ENCODE data around the gene C3orf62.
A peak's percentile ranks its signal among the peaks of the same experiment; 100 is the strongest.

Gene C3orf62

GRCh38 chr3:49295489-49296058 lies 18.5 kb upstream of the C3orf62 start:
- peak; percentile 37 for DNase-seq (ENCODE audit: extremely low spot score)
- CTCF ChIA-PET, result no interaction called here
- peak; percentile 96 for TF ChIP-seq FOXM1 (IDR thresholded peaks at IDR 0.05; ENCODE audit: borderline replicate concordance)
- TF ChIP-seq LEF1 (IDR thresholded peaks at IDR 0.05; ENCODE audit: borderline replicate concordance), result no peak
- POLR2A ChIA-PET, result no interaction called here

- CTCF ChIA-PET, result no interaction called here
- POLR2A ChIA-PET, result no interaction called here
- DNase-seq (ENCODE audit: extremely low spot score), result no peak
- TF ChIP-seq FOXK2 (IDR thresholded peaks at IDR 0.05) (no peak), FOXM1 (IDR thresholded peaks at IDR 0.05; ENCODE audit: borderline replicate concordance) (no peak)
Measured at GRCh38 chr3:49294343-49294742, 17.3 kb upstream of the C3orf62 start.

GRCh38 chr3:49283997-49284396 lies 7.0 kb upstream of the C3orf62 start:
- TF ChIP-seq ZNF384 (IDR thresholded peaks at IDR 0.05), result no peak
- TF ChIP-seq FOXM1 (IDR thresholded peaks at IDR 0.05; ENCODE audit: borderline replicate concordance), result no peak
- no peak for TF ChIP-seq L3MBTL2 (conservative IDR thresholded peaks at IDR 0.05)
- TF ChIP-seq CTBP1 (IDR thresholded peaks at IDR 0.05; ENCODE audit: borderline replicate concordance), result no peak
- TF ChIP-seq ARNT (IDR thresholded peaks at IDR 0.05), result no peak
- no peak for TF ChIP-seq FOXA1 (IDR thresholded peaks at IDR 0.05)
- no peak for TF ChIP-seq LEF1 (IDR thresholded peaks at IDR 0.05; ENCODE audit: borderline replicate concordance)
- no peak for TF ChIP-seq PKNOX1 (IDR thresholded peaks at IDR 0.05)
- no peak for TF ChIP-seq TARDBP (IDR thresholded peaks at IDR 0.05)
- no peak for TF ChIP-seq ELF4 (IDR thresholded peaks at IDR 0.05)
- no peak for TF ChIP-seq SUZ12 (IDR thresholded peaks at IDR 0.05)
- TF ChIP-seq FOXK2 (IDR thresholded peaks at IDR 0.05), result no peak
- TF ChIP-seq BHLHE40 (IDR thresholded peaks at IDR 0.05; ENCODE audit: borderline replicate concordance), result no peak
- no peak for TF ChIP-seq NFRKB (IDR thresholded peaks at IDR 0.05)
- TF ChIP-seq SP1 (IDR thresholded peaks at IDR 0.05), result no peak
- TF ChIP-seq HDGF (IDR thresholded peaks at IDR 0.05; ENCODE audit: borderline replicate concordance), result no peak
- DNase-seq (ENCODE audit: extremely low spot score), result no peak
- POLR2A ChIA-PET, result no interaction called here
- CTCF ChIA-PET, result no interaction called here

- CTCF ChIA-PET, result no interaction called here
- TF ChIP-seq FOXA1 (IDR thresholded peaks at IDR 0.05) (no peak), SP1 (IDR thresholded peaks at IDR 0.05) (no peak), TARDBP (IDR thresholded peaks at IDR 0.05) (no peak), FOXM1 (IDR thresholded peaks at IDR 0.05; ENCODE audit: borderline replicate concordance) (no peak), PKNOX1 (IDR thresholded peaks at IDR 0.05) (no peak), LEF1 (IDR thresholded peaks at IDR 0.05; ENCODE audit: borderline replicate concordance) (no peak), FOXK2 (IDR thresholded peaks at IDR 0.05) (no peak), CTBP1 (IDR thresholded peaks at IDR 0.05; ENCODE audit: borderline replicate concordance) (no peak), ARNT (IDR thresholded peaks at IDR 0.05) (no peak), HDGF (IDR thresholded peaks at IDR 0.05; ENCODE audit: borderline replicate concordance) (no peak), ZNF384 (IDR thresholded peaks at IDR 0.05) (no peak), ELF4 (IDR thresholded peaks at IDR 0.05) (no peak), L3MBTL2 (conservative IDR thresholded peaks at IDR 0.05) (no peak)
- POLR2A ChIA-PET, result no interaction called here
- DNase-seq (ENCODE audit: extremely low spot score), result no peak
Measured at GRCh38 chr3:49279376-49279775, 2.3 kb upstream of the C3orf62 start.

GRCh38 chr3:49278548-49278947 lies 1.5 kb upstream of the C3orf62 start:
- no peak for TF ChIP-seq NFRKB (IDR thresholded peaks at IDR 0.05)
- no peak for TF ChIP-seq LEF1 (IDR thresholded peaks at IDR 0.05; ENCODE audit: borderline replicate concordance)
- ChIA-PET POLR2A (interaction anchor here (1.3 kb wide), 1 partner anchor 62 kb away, joined by 3 read pairs; the partner anchor contains the start of gene USP4), CTCF (interaction anchor here (0.5 kb wide), 1 partner anchor 1054 kb away, joined by 5 read pairs; no protein-coding TSS in a partner anchor)
- DNase-seq (ENCODE audit: extremely low spot score), result no peak

GRCh38 chr3:49277383-49277775 lies 347 bp upstream of the C3orf62 start:
- TF ChIP-seq SUZ12 (IDR thresholded peaks at IDR 0.05) (no peak), HDGF (IDR thresholded peaks at IDR 0.05; ENCODE audit: borderline replicate concordance) (no peak), FOXM1 (IDR thresholded peaks at IDR 0.05; ENCODE audit: borderline replicate concordance) (no peak), FOXA1 (IDR thresholded peaks at IDR 0.05) (no peak), FOXK2 (IDR thresholded peaks at IDR 0.05) (no peak), ELF4 (IDR thresholded peaks at IDR 0.05) (no peak), LEF1 (IDR thresholded peaks at IDR 0.05; ENCODE audit: borderline replicate concordance) (no peak), NFRKB (IDR thresholded peaks at IDR 0.05) (no peak), ARNT (IDR thresholded peaks at IDR 0.05) (no peak), CTBP1 (IDR thresholded peaks at IDR 0.05; ENCODE audit: borderline replicate concordance) (no peak), ZNF384 (IDR thresholded peaks at IDR 0.05) (no peak), PKNOX1 (IDR thresholded peaks at IDR 0.05) (no peak)
- POLR2A ChIA-PET, result no interaction called here
- CTCF ChIA-PET, result no interaction called here
- no peak for DNase-seq (ENCODE audit: extremely low spot score)

Measured in HEK293T (cell line).